HG02571 (cell line): ENCODE results near the gene VCAN.

Experiments
- ATAC-seq: cut with Tn5 transposase; IDR thresholded peaks from one replicate; pipeline ENCODE4 v1.9.1; 2021; ENCODE audit warnings: mild to moderate bottlenecking, moderate library complexity; ENCODE audit not compliant: unreplicated experiment

The VCAN gene

GRCh38 chr5:83562071-83562606 is 90.6 kb downstream of the VCAN start:
- ATAC-seq: no peak

GRCh38 chr5:83562791-83563557 is 91.4 kb downstream of the VCAN start:
- ATAC-seq: no peak

- no peak for ATAC-seq
These were observed 92.1 kb downstream of the VCAN start for GRCh38 chr5:83563631-83564030.

GRCh38 chr5:83564069-83564749 is 92.7 kb downstream of the VCAN start:
- ATAC-seq: no peak

GRCh38 chr5:83567741-83568140 is 96.2 kb downstream of the VCAN start:
- no peak for ATAC-seq

GRCh38 chr5:83568186-83568585 is 96.6 kb downstream of the VCAN start:
- no peak for ATAC-seq

- ATAC-seq: no peak
These were observed 99.4 kb downstream of the VCAN start for GRCh38 chr5:83570916-83571315.

- ATAC-seq: no peak
These were observed 100.7 kb downstream of the VCAN start for GRCh38 chr5:83572271-83572670.

- ATAC-seq: no peak
These were observed 104.8 kb downstream of the VCAN start for GRCh38 chr5:83576341-83576740.

- ATAC-seq: no peak
These were observed 105.6 kb downstream of the VCAN start for GRCh38 chr5:83577036-83577636.

GRCh38 chr5:83583859-83584258 is 112.3 kb downstream of the VCAN start:
- ATAC-seq: no peak

- ATAC-seq: no peak
These were observed 115.6 kb downstream of the VCAN start for GRCh38 chr5:83586874-83587776.

GRCh38 chr5:83589786-83590185 is 118.2 kb downstream of the VCAN start:
- no peak for ATAC-seq

GRCh38 chr5:83590966-83591365 is 119.4 kb downstream of the VCAN start:
- no peak for ATAC-seq

GRCh38 chr5:83595217-83595616 is 123.7 kb downstream of the VCAN start:
- no peak for ATAC-seq

- ATAC-seq: no peak
These were observed 136.6 kb downstream of the VCAN start for GRCh38 chr5:83608122-83608521.

- ATAC-seq: no peak
These were observed 143.3 kb downstream of the VCAN start for GRCh38 chr5:83614841-83615240.

GRCh38 chr5:83628360-83628759 is 156.8 kb downstream of the VCAN start:
- ATAC-seq: no peak
